ENCODE data around the gene TRAF2.

GRCh38 chr9:136849038-136849959 lies 37.0 kb upstream of the TRAF2 start, which contains the start of gene PHPT1:
- no peak for TF ChIP-seq EZH2 (IDR thresholded peaks at IDR 0.05; ENCODE audit: borderline replicate concordance, low read length)
- TF ChIP-seq CTCF (conservative IDR thresholded peaks at IDR 0.05 in 1 of 2, IDR thresholded peaks at IDR 0.05 in 1 of 2; ENCODE audit: extremely low read depth in 1 of 2, insufficient read depth in 1 of 2, low read depth in 1 of 2, low read length in 2 of 2) = no peak
